ENCODE data around the gene MTERF1. TPM values are rescaled to one million over a fixed set of nuclear protein-coding genes. Genes with fewer than 3 reads are reported as not detected.

Gene MTERF1
- total and polyA plus RNA-seq, 2 of the 13 experiments (the other 11 are each of a cell fraction or from before 2014, with no cell fraction given), result 5.5 to 19.3 TPM

DNA sequence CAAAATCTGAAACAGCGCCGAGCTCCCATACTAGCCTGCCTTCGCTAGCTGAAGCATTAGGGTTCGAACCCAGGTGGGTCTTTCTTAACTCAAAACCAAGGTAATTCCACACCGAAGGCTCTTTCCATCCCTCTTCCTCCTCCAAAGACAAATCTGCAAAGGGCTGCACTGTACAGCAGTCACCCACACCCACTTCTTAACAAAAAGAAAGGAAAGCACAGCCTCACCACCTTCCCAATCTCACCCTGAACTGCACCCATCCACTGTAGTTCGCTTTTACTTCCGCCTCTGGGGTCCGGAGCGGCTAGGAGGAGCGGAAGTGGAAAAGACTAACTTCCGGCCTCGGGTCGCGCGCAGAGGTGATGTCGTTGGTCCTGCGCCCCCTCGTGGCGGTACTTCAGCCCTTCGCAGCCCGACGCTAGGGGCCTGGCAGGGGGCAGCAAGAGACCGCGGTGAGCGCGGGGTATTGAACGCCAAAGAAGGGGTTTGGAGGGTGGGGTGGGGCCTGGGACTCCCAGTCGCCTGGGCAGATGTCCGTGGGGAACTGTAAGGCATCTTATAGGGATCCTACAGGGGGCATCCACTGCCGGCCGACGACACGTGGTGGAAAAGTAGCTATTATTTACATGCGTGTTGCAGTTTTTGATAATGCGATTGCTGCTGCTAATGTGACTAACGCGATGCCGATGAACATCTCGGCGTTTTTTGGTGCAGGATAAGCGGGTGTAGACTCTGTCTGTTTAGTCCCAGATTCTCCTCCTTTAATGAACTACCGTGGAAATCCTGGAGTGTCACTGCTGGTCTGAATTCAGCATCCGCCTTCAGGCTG lies at the start of gene MTERF1 (continued):
- TF ChIP-seq ZFP90 (CRISPR knock-in tag; IDR thresholded peaks at IDR 0.05; ENCODE audit: borderline replicate concordance) (peak; percentile 90), CHCHD3 (CRISPR knock-in tag; IDR thresholded peaks at IDR 0.05) (no peak), MAFF (IDR thresholded peaks at IDR 0.05; ENCODE audit: low read depth, low read length) (no peak), FOXK2 (IDR thresholded peaks at IDR 0.05) (no peak), NFE2 (CRISPR knock-in tag; IDR thresholded peaks at IDR 0.05) (no peak), GATAD1 (CRISPR knock-in tag; IDR thresholded peaks at IDR 0.05) (peak; percentile 98), ZNF772 (CRISPR knock-in tag; IDR thresholded peaks at IDR 0.05) (peak; percentile 85; the same call in 1 of the 2 replicates), ZNF629 (CRISPR knock-in tag; conservative IDR thresholded peaks at IDR 0.05) (no peak; the same call in 1 of the 2 replicates), ZNF253 (CRISPR knock-in tag; IDR thresholded peaks at IDR 0.05; ENCODE audit: borderline replicate concordance) (no peak), KLF16 (CRISPR knock-in tag; IDR thresholded peaks at IDR 0.05) (peak in 1 of 2 experiments; percentile 91; a peak in 2 of 4 replicates), MEIS2 (CRISPR knock-in tag; IDR thresholded peaks at IDR 0.05) (peak; percentile 54; the same call in 1 of the 2 replicates), PLRG1 (conservative IDR thresholded peaks at IDR 0.05) (no peak), RAD21 (CRISPR knock-in tag; IDR thresholded peaks at IDR 0.05) (peak; percentile 90), DNMT1 (CRISPR knock-in tag; IDR thresholded peaks at IDR 0.05) (0 out of 2 replicates have a peak, but pooled peaks have one; percentile 38), JUN (CRISPR knock-in tag; IDR thresholded peaks at IDR 0.05) (0 out of 2 replicates have a peak, but pooled peaks have one; percentile 44), SP5 (CRISPR knock-in tag; IDR thresholded peaks at IDR 0.05; ENCODE audit: borderline replicate concordance, low read depth) (no peak), FOXA3 (CRISPR knock-in tag; IDR thresholded peaks at IDR 0.05) (peak; percentile 58), POGZ (CRISPR knock-in tag; IDR thresholded peaks at IDR 0.05) (peak; percentile 100)
- TF ChIP-seq, protein P1, sequence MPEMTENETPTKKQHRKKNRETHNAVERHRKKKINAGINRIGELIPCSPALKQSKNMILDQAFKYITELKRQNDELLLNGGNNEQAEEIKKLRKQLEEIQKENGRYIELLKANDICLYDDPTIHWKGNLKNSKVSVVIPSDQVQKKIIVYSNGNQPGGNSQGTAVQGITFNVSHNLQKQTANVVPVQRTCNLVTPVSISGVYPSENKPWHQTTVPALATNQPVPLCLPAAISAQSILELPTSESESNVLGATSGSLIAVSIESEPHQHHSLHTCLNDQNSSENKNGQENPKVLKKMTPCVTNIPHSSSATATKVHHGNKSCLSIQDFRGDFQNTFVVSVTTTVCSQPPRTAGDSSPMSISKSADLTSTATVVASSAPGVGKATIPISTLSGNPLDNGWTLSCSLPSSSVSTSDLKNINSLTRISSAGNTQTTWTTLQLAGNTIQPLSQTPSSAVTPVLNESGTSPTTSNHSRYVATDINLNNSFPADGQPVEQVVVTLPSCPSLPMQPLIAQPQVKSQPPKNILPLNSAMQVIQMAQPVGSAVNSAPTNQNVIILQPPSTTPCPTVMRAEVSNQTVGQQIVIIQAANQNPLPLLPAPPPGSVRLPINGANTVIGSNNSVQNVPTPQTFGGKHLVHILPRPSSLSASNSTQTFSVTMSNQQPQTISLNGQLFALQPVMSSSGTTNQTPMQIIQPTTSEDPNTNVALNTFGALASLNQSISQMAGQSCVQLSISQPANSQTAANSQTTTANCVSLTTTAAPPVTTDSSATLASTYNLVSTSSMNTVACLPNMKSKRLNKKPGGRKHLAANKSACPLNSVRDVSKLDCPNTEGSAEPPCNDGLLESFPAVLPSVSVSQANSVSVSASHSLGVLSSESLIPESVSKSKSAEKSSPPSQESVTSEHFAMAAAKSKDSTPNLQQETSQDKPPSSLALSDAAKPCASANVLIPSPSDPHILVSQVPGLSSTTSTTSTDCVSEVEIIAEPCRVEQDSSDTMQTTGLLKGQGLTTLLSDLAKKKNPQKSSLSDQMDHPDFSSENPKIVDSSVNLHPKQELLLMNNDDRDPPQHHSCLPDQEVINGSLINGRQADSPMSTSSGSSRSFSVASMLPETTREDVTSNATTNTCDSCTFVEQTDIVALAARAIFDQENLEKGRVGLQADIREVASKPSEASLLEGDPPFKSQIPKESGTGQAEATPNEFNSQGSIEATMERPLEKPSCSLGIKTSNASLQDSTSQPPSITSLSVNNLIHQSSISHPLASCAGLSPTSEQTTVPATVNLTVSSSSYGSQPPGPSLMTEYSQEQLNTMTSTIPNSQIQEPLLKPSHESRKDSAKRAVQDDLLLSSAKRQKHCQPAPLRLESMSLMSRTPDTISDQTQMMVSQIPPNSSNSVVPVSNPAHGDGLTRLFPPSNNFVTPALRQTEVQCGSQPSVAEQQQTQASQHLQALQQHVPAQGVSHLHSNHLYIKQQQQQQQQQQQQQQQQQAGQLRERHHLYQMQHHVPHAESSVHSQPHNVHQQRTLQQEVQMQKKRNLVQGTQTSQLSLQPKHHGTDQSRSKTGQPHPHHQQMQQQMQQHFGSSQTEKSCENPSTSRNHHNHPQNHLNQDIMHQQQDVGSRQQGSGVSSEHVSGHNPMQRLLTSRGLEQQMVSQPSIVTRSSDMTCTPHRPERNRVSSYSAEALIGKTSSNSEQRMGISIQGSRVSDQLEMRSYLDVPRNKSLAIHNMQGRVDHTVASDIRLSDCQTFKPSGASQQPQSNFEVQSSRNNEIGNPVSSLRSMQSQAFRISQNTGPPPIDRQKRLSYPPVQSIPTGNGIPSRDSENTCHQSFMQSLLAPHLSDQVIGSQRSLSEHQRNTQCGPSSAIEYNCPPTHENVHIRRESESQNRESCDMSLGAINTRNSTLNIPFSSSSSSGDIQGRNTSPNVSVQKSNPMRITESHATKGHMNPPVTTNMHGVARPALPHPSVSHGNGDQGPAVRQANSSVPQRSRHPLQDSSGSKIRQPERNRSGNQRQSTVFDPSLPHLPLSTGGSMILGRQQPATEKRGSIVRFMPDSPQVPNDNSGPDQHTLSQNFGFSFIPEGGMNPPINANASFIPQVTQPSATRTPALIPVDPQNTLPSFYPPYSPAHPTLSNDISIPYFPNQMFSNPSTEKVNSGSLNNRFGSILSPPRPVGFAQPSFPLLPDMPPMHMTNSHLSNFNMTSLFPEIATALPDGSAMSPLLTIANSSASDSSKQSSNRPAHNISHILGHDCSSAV (CRISPR knock-in tag; IDR thresholded peaks at IDR 0.05; ENCODE audit: borderline replicate concordance), result no peak
- TF ChIP-seq, protein P2, sequence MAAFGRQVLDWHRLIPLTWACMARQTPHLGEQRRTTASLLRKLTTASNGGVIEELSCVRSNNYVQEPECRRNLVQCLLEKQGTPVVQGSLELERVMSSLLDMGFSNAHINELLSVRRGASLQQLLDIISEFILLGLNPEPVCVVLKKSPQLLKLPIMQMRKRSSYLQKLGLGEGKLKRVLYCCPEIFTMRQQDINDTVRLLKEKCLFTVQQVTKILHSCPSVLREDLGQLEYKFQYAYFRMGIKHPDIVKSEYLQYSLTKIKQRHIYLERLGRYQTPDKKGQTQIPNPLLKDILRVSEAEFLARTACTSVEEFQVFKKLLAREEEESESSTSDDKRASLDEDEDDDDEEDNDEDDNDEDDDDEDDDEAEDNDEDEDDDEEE (CRISPR knock-in tag; IDR thresholded peaks at IDR 0.05), result peak; percentile 77; the same call in 1 of the 2 replicates
